ENCODE data around the gene PIGC.

DNA sequence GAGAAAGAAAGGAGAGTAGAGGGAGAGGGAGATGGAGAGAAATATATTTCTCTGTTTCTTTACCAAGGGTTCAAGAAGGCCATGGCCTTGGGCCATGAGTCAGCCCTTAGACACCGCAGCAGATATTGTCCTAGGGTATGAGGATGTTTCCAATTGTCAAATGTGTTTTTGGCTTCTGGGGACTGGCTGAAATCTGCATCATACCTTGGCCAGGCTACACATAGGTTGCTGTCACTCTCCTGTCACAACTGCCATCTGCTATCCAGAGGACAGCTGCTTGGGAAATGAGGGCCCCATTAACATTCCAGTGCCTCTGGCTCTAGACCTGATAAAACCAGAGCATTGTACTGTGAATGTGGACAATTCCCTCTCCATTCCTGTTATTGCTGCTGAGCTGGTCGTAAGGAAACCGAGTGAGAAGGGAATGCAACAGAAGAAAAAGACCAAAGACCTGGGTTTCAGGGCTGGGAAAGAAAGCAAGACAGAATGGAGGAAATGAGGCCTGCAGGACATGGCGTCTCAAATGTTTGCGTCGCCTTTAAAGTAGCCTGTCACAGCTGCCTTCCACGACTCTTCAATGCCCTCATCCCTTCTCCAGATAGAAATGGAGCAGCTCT is 8.8 kb upstream of the PIGC start:
- TF ChIP-seq, protein P1, sequence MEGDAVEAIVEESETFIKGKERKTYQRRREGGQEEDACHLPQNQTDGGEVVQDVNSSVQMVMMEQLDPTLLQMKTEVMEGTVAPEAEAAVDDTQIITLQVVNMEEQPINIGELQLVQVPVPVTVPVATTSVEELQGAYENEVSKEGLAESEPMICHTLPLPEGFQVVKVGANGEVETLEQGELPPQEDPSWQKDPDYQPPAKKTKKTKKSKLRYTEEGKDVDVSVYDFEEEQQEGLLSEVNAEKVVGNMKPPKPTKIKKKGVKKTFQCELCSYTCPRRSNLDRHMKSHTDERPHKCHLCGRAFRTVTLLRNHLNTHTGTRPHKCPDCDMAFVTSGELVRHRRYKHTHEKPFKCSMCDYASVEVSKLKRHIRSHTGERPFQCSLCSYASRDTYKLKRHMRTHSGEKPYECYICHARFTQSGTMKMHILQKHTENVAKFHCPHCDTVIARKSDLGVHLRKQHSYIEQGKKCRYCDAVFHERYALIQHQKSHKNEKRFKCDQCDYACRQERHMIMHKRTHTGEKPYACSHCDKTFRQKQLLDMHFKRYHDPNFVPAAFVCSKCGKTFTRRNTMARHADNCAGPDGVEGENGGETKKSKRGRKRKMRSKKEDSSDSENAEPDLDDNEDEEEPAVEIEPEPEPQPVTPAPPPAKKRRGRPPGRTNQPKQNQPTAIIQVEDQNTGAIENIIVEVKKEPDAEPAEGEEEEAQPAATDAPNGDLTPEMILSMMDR (conservative IDR thresholded peaks at IDR 0.05), result no peak
- TF ChIP-seq ZFX (IDR thresholded peaks at IDR 0.05), result no peak
